ENCODE data around the gene PIM2.
A peak's percentile ranks its signal among the peaks of the same experiment; 100 is the strongest.

DNA sequence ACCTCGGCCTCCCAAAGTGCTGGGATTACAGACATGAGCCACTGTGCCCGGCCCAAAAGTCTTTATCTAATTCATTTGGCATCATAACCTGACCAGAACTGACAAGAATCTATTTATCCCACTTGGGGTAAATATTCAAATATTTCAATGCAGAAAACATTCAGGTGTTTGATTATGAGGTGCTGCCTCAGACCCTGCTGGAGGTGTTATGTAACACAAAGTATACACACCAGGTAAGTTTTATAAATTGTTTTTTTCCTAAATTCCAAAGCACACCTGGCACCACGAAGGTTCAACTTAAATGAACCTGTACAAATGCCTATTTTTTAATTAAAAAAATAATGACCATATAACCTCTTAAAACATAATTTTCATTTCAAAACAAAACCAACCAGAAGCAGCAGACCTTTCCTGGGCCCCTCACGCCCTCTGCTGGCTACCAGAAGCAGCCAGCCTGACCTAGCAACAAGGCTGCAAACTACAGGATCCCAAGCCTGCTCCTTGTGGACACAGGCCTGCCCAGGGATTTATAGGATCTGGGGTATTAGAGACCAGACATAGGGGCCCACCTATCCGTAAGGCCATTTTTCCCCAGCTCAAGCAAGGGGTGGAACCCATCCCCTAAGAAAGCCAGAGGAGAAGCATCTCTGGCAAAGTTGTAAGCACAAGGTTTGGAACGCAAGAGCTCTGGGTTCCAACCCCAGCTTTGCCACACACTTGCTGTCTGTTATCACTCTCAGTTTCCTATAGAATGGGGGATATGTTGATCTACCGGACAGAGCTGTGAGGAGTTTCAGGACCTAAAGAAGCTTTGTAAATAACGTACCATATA lies 26.9 kb upstream of the PIM2 start:
- TF ChIP-seq POLR2A (IDR thresholded peaks at IDR 0.05) (no peak), POLR2AphosphoS5 (IDR thresholded peaks at IDR 0.05; ENCODE audit: insufficient read depth in 1 of 2, low read depth in 1 of 2) (no peak)
- TF ChIP-seq, protein P1, sequence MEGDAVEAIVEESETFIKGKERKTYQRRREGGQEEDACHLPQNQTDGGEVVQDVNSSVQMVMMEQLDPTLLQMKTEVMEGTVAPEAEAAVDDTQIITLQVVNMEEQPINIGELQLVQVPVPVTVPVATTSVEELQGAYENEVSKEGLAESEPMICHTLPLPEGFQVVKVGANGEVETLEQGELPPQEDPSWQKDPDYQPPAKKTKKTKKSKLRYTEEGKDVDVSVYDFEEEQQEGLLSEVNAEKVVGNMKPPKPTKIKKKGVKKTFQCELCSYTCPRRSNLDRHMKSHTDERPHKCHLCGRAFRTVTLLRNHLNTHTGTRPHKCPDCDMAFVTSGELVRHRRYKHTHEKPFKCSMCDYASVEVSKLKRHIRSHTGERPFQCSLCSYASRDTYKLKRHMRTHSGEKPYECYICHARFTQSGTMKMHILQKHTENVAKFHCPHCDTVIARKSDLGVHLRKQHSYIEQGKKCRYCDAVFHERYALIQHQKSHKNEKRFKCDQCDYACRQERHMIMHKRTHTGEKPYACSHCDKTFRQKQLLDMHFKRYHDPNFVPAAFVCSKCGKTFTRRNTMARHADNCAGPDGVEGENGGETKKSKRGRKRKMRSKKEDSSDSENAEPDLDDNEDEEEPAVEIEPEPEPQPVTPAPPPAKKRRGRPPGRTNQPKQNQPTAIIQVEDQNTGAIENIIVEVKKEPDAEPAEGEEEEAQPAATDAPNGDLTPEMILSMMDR (IDR thresholded peaks at IDR 0.05): peak in 1 of 3 experiments; percentile 53
